HG03565 (cell line): ENCODE measurements around the gene GRIK1.

Experiments
- ATAC-seq: cut with Tn5 transposase; IDR thresholded peaks from one replicate; pipeline ENCODE4 v1.9.1; 2021; ENCODE audit warnings: mild to moderate bottlenecking, moderate library complexity; ENCODE audit not compliant: unreplicated experiment

The GRIK1 gene

DNA sequence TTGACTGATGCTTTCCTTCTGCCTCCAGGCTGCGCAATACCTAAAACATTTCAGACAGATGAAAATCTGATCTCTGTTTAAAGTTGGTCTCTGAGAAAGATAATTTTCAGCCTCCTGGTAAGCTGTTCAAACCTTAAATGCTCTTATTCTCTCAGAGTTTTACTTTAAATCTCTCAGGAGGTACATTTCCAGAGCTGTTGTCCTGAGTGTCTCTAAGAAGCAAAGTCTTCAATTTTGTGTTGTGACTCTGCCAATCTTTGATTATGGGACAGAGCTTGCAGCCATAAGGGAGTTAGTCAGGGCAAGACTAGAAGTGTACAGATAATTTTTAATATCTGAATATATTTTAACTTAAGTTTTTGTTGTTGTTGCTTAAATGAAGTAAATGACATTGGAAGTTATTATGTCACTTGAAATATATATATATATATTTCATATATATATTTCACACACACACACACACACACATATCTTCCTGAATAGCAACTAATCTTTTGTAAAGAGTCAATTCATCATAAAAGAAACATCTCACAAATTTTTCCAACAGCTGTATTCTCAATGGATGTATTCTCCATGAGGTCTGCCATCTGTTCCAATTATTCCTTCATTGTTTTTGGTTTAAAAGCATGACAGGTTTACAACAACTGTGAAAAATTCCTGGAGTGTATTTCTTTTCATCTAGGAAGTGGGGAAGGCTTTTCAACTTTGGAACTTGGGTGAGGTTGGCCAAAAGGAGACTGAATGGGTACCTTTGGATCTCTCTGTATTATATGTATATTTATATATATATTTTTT, 381.7 kb downstream of the GRIK1 start:
- ATAC-seq: no peak

- no peak for ATAC-seq
These were observed 382.6 kb downstream of the GRIK1 start for GRCh38 chr21:29557200-29557599.

DNA sequence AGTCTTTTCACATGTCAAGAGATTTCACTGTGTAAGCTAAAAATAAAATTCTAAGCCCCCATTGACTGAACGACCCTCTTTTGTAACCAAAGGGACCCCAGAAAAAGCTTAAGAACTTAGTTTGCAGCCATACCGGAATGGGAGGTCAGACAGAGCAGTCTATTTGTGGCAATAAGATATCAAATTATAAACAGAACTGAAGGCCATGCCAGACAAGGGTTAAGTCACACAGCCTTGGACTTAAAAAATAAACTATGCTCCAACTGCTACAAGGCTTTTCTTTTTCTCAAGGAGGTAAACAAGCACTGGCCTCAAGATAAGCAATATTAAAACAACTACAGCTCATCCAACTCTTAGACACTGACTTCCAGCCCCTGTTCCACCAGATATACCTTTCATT, 384.2 kb downstream of the GRIK1 start:
- no peak for ATAC-seq

DNA sequence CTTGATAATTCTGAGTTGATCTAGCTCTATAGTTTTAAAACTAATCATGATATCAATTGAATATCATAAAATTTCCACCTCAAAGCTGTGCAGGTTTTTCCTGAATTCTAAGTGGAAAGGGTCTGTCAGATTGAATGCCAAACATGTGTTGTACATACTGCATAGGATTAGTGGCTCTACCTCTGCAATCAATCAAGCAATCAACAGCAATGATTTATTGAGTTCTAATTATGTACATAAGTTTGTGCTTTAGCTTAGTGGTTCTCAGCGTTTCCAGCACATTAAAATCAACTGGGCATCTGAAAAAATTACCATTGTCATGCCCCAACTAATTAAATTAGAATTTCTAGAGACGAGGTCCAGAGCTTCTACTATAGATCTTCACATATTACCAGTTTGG, 389.6 kb downstream of the GRIK1 start:
- no peak for ATAC-seq

DNA sequence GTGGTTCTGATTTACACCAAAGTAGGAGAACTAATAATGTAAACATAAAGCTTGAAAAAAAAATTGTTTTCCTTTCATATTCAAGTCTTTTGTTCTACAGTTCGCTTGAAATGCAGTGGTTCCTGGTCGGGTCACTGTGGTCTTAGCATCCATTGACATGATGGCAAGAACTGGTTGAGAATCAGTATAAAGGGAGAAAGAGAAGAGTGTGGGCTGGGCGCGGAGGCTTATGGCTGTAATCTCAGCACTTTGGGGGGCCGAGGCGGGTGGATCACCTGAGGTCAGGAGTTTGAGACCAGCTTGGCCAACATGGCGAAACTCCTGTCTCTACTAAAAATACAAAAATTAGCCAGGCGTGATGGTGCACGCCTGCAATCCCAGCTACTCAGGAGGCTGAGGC, 390.2 kb downstream of the GRIK1 start:
- ATAC-seq: no peak

DNA sequence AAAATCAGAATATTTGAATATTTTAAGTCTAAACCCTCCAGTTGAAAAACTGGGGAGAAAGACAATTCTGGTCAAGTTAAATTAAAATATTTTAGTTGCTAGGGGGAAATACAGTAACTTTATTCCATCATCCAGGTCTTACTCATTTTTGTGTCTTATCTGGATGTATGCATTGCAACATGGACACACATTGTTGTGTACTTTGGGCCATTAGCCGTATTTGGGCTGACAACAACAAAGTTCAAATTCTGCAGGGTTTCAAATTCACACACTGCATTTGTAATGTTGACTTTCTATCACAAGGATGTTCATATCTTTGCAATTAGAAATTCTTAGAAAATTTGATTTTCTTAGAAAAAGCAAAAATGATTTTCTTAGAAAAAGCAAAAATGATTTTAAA, 391.8 kb downstream of the GRIK1 start:
- ATAC-seq: no peak

GRCh38 chr21:29546071-29546470, 393.7 kb downstream of the GRIK1 start:
- ATAC-seq: no peak

DNA sequence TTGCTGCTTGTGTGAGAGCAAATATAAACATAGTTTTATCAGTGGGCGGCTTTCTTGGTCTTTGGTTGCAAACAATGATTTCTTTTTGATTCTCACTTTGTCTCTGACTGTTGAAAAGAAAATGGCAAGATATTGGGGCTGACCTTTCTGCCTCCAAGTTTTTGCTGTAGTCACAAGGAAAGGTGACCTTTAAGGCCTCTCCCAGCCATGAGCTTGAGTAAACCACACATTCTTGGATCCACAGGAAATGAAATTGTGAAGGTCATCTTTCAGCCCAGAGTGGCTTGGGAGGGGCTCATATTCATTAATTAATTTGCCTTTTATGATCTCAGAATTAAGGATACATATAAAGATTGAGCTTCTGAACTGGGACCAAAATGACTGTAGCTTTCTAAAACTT, 399.5 kb downstream of the GRIK1 start:
- ATAC-seq: no peak

DNA sequence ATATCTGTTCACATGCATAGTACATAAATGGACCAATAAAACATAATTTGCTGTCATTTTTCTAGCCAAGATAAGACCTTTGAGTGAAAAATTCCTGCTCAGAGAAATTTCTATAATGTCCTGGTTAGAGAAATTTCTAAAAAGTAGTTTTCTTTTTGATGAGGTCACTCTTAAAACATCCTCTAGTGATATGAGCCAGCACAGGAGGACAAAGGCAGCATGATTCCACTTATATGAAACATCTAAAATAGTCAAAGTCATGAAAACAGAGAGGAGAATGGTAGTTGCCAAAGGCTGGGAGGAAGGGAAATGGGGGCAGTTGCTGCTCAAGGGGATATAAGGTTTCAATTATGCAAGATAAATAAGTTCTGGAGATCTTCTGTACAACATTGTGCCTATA, 401.7 kb downstream of the GRIK1 start:
- no peak for ATAC-seq

DNA sequence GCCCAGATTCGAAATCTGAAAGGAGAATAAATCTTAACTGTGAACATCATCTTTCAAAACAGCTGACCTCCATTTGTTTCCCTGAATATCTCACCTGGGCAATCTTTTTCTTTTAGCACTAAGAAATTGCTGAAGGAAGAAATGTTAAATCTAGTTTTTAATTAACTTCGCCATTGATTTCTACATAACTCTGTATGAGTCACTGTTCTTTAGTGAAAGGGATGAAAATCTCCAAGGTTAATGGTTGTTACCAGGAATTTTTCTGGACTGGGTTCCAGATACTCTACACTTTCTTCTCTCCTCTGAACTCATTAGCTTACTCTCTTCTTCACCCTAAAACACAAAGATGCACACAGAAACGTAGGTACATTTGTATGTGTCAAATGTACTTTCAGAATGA, 405.3 kb downstream of the GRIK1 start:
- no peak for ATAC-seq

GRCh38 chr21:29529139-29529538, 410.7 kb downstream of the GRIK1 start:
- no peak for ATAC-seq

DNA sequence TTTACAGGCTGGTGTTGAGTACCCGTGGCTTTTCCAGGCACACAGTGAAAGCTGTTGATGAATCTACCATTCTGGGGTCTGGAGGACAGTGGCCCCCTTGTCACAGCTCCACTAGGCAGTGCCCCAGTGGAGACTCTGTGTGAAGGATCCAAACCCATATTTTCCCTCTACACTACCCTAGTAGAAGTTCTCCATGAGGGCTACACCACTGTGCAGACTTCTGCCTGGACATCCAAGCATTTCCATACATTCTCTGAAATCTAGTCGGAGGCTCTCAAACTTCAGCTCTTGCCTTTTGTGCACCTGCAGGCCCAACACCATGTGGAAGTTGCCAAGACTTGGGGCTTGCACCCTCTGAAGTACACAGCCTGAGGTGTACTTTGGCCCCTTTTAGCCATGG, 413.3 kb downstream of the GRIK1 start:
- ATAC-seq: no peak

DNA sequence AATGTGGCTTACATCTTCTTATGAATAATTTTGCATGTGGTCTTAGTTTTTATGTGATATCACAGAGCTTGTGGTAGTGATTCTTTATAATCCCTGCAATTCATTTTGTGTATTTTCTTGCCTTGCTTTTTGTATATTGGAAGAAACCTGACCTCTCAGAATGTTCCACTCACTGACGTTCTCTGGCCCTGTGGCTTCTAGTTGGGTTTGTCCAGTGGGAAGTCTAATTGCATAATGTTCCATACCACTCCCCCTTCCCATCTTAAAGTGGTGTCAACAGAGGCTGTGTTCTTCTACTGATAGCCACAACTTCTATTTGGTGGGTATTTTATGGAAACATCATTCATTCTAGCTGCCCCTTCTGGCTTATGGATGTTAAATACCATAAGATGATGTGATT, 415.7 kb downstream of the GRIK1 start:
- no peak for ATAC-seq

DNA sequence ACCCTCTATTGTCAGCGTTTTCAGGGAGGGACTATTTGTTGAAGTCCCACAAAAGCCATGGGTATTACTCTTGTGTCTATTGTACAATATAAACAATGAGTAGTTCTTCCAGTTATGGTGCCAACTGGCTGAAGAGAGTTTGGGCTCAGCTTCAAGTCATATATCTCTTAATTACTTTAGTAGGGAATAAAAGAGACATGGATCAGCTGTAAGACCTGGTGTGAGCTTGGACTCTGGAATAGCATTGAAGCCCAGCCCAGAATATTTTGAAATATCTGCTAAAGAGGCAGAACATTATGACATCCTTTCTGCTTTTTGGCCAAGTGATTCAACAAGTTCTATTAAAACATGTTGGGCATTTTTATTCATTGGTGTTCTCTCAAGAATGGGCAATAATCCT, 416.1 kb downstream of the GRIK1 start:
- no peak for ATAC-seq

DNA sequence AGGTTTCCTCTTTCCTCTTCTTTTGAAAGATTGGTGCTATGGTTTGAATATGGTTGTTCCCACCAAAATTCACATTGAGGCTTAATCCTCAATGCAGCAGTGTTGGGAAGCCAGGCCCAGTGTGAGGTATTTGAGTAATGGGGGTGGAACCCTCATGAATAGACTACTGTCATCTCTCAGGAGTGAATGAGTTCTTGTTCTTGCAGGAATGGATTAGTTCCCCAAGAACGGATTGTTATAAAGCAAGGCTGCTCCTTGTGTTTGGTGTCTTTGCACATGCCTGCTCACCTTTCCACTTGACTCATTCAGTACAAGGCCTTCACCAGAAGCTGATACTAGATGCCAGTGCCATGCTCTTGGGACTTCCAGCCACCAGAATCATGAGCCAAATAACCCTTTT, 417.9 kb downstream of the GRIK1 start:
- ATAC-seq: no peak

GRCh38 chr21:29520171-29520570, 419.6 kb downstream of the GRIK1 start:
- no peak for ATAC-seq

GRCh38 chr21:29514652-29515247, 425.0 kb downstream of the GRIK1 start:
- ATAC-seq: no peak

- ATAC-seq: no peak
These were observed 426.3 kb downstream of the GRIK1 start for GRCh38 chr21:29513535-29513934.

- no peak for ATAC-seq
These were observed 428.7 kb downstream of the GRIK1 start for GRCh38 chr21:29511096-29511495.

- ATAC-seq: no peak
These were observed 430.7 kb downstream of the GRIK1 start for GRCh38 chr21:29509121-29509520.

GRCh38 chr21:29508301-29508700, 431.5 kb downstream of the GRIK1 start:
- ATAC-seq: no peak

DNA sequence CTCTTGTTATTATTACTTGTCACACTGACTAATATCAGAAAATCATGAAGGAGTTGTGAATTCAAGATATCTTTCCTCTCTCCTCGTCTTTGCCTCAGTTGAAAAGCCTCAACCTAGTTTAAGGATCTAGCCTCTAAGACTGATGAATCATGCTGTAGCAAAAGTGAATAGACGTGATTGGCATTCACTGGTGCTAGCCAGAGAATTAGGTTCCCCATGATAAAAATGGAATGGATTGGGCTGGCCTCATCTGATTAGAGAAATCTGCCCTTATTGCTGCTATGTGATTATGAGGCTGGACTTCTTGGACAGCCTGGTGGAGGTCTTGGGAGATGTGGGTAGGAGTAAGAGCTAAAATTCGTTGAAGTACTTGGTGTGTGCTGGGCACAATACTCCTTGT, 432.8 kb downstream of the GRIK1 start:
- ATAC-seq: no peak

GRCh38 chr21:29506214-29506613, 433.6 kb downstream of the GRIK1 start:
- no peak for ATAC-seq
